GM23338 (cell line): ENCODE results near the gene SCAND1. TPM values are rescaled to one million over a fixed set of nuclear protein-coding genes. Genes with fewer than 3 reads are reported as not detected.
"Not testable (repeated sequence)": the region's sequence is repeated elsewhere in the genome, so short reads cannot be mapped to it uniquely, and the experiment has no call there.

Source experiments
- ATAC-seq: fragments of 200-7000 bp; cut with Tn5 transposase; 3 replicates; pipeline ENCODE4 v1.9.1; 2020
- DNase-seq: peaks from one replicate; pipeline ENCODE4 v3.0.0-alpha.2; 2015; ENCODE audit warnings: low spot score
- H2AFZ ChIP-seq: fragments of 200-600 bp; sonication (generic); 2 replicates; pipeline ENCODE4 v1.8.0; 2016; ENCODE audit warnings: antibody characterized with exemption, mild to moderate bottlenecking, moderate library complexity
- H3F3A ChIP-seq: fragments of 200-600 bp; sonication (generic); replicated peaks from 2 replicates; pipeline ENCODE4 v1.8.0; 2017; ENCODE audit warnings: antibody characterized with exemption, mixed run types, low read depth
- H3K27ac ChIP-seq: fragments of 200-600 bp; sonication (generic); 2 replicates; pipeline ENCODE4 v1.6.1; 2016; ENCODE audit warnings: low read depth
- H3K27me3 ChIP-seq: fragments of 200-600 bp; sonication (generic); 2 replicates; pipeline ENCODE4 v1.8.0; 2016; ENCODE audit warnings: mild to moderate bottlenecking, mixed run types, moderate library complexity; ENCODE audit not compliant: insufficient read depth
- H3K36me3 ChIP-seq: fragments of 200-600 bp; sonication (generic); 2 replicates; pipeline ENCODE4 v1.8.0; 2016; ENCODE audit warnings: mild to moderate bottlenecking; ENCODE audit not compliant: insufficient read depth
- H3K4me1 ChIP-seq: fragments of 200-600 bp; sonication (generic); 2 replicates; pipeline ENCODE4 v1.8.0; 2016; ENCODE audit warnings: mild to moderate bottlenecking, moderate library complexity; ENCODE audit not compliant: insufficient read depth
- H3K4me2 ChIP-seq: fragments of 200-600 bp; sonication (generic); 2 replicates; pipeline ENCODE4 v1.7.1; 2017; ENCODE audit warnings: mixed run types
- H3K4me3 ChIP-seq: fragments of 200-600 bp; sonication (generic); 2 replicates; pipeline ENCODE4 v1.6.1; 2016; ENCODE audit warnings: mixed run types
- H3K79me2 ChIP-seq: fragments of 200-600 bp; sonication (generic); replicated peaks from 2 replicates; pipeline ENCODE4 v1.8.0; 2017; ENCODE audit warnings: mild to moderate bottlenecking; ENCODE audit not compliant: insufficient read depth
- H3K9me2 ChIP-seq: fragments of 200-600 bp; sonication (generic); 2 replicates; pipeline ENCODE4 v1.8.0; 2017; ENCODE audit not compliant: insufficient read depth
- H4K20me1 ChIP-seq: fragments of 200-600 bp; sonication (generic); replicated peaks from 2 replicates; pipeline ENCODE4 v1.8.0; 2017; ENCODE audit warnings: mild to moderate bottlenecking; ENCODE audit not compliant: insufficient read depth
- H3K27ac Mint-ChIP-seq: 2 replicates; pipeline ENCODE4 v1.8.0; 2020; ENCODE audit warnings: inconsistent platforms, mild to moderate bottlenecking, moderate library complexity, mixed read lengths
- H3K27me3 Mint-ChIP-seq: 3 replicates; pipeline ENCODE4 v1.8.0; 2022; ENCODE audit warnings: low read depth, mild to moderate bottlenecking, moderate library complexity, mixed read lengths, inconsistent platforms; ENCODE audit not compliant: insufficient read depth, poor library complexity
- H3K36me3 Mint-ChIP-seq: 3 replicates; pipeline ENCODE4 v1.8.0; 2021; ENCODE audit warnings: low read depth, mild to moderate bottlenecking, inconsistent platforms, moderate library complexity, mixed read lengths
- H3K4me1 Mint-ChIP-seq: 3 replicates; pipeline ENCODE4 v1.8.0; 2020; ENCODE audit warnings: mild to moderate bottlenecking, inconsistent platforms, mixed read lengths
- H3K4me3 Mint-ChIP-seq: 3 replicates; pipeline ENCODE4 v1.8.0; 2021; ENCODE audit warnings: moderate library complexity, mild to moderate bottlenecking, inconsistent platforms, mixed read lengths
- H3K9me3 Mint-ChIP-seq: 3 replicates; pipeline ENCODE4 v1.8.0; 2020; ENCODE audit warnings: moderate library complexity, mild to moderate bottlenecking, inconsistent platforms, mixed read lengths
- CREB1 ChIP-seq: fragments of 250-450 bp; sonication (Bioruptor Pico); IDR thresholded peaks from 2 replicates; pipeline ENCODE4 v1.5.0; 2020; ENCODE audit warnings: low read depth, mild to moderate bottlenecking, moderate library complexity
- EZH2 ChIP-seq: fragments of 200-600 bp; sonication (generic); IDR thresholded peaks from one replicate; pipeline ENCODE4 v1.8.0; 2017; ENCODE audit warnings: antibody characterized with exemption, mild to moderate bottlenecking, low read depth; ENCODE audit not compliant: unreplicated experiment
- EZH2phosphoT487 ChIP-seq: fragments of 200-600 bp; sonication (generic); IDR thresholded peaks from one replicate; pipeline ENCODE4 v1.8.1; 2018; ENCODE audit warnings: antibody characterized with exemption; ENCODE audit not compliant: unreplicated experiment
- JUNB ChIP-seq: IDR thresholded peaks from one replicate; pipeline ENCODE4 v1.6.1; 2016; ENCODE audit warnings: antibody characterized with exemption; ENCODE audit not compliant: unreplicated experiment
- NANOG ChIP-seq: IDR thresholded peaks from 2 replicates; pipeline ENCODE4 v1.6.1; 2016; ENCODE audit warnings: antibody characterized with exemption, borderline replicate concordance
- POLR2AphosphoS5 ChIP-seq: IDR thresholded peaks from 2 replicates; pipeline ENCODE4 v1.6.1; 2016; ENCODE audit warnings: antibody characterized with exemption, low read depth
- ZNF114 ChIP-seq: fragments of 250-450 bp; sonication (Bioruptor Pico); IDR thresholded peaks from 2 replicates; pipeline ENCODE4 v1.5.0; 2020; ENCODE audit warnings: mild to moderate bottlenecking, moderate library complexity
- ZNF331 ChIP-seq: fragments of 250-450 bp; sonication (Bioruptor Pico); IDR thresholded peaks from 2 replicates; pipeline ENCODE4 v1.5.0; 2020; ENCODE audit warnings: low read depth, mild to moderate bottlenecking, moderate library complexity
- polyA plus RNA-seq: library from polyadenylated mRNA; unstranded; fragments of >200 nt; fragmentation: Nextera tagmentation; extraction: Ambion mirVana; gene quantifications from 2 replicates; pipeline ENCODE4 v1.2.1, GENCODE V29; 2016
- total RNA-seq: library from RNA; depleted of rRNA; stranded (reverse); fragments of >200 nt; shearing (Covaris generic); gene quantifications from 2 replicates; pipeline ENCODE4 v1.2.3, GENCODE V29; 2014
- TF ChIP-seq, protein P1 (sequence below): IDR thresholded peaks from one replicate; pipeline ENCODE4 v1.6.1; 2018; ENCODE audit warnings: antibody characterized with exemption; ENCODE audit not compliant: unreplicated experiment
- TF ChIP-seq, protein P2 (sequence below): fragments of 250-450 bp; sonication (Bioruptor Pico); IDR thresholded peaks from 2 replicates; pipeline ENCODE4 v1.5.0; 2020; ENCODE audit warnings: mild to moderate bottlenecking, moderate library complexity
- TF ChIP-seq, protein P3 (sequence below): IDR thresholded peaks from 2 replicates; pipeline ENCODE4 v1.6.1; 2016; ENCODE audit warnings: antibody characterized with exemption

SCAND1 gene
- total and polyA plus RNA-seq, 2 experiments from 2014 or later: 118 to 245 TPM

DNA sequence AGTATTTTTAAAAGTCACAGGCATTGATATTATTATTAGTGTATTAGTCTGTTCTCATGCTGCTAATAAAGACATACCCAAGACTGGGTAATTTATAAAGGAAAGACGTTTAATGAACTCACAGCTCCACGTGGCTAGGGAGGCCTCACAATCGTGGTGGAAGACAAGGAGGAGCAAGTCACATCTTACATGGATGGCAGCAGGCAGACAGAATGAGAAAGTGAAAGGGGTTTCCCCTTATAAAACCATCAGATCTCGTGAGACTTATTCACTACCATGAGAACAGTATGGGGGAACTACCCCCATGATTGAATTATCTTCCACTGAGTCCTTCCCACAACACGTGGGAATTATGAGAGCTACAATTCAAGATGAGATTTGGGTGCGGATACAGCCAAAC lies 5.0 kb upstream of the SCAND1 start:
- H3K4me3 Mint-ChIP-seq, H3K27ac Mint-ChIP-seq, H3K27ac ChIP-seq, H2AFZ ChIP-seq, H3K4me3 ChIP-seq, H3K27me3 ChIP-seq, DNase-seq, H3K4me2 ChIP-seq, H3K9me3 Mint-ChIP-seq, H3K4me1 ChIP-seq, H3K36me3 Mint-ChIP-seq, H3K4me1 Mint-ChIP-seq, H3K9me2 ChIP-seq, H4K20me1 ChIP-seq, H3K36me3 ChIP-seq, ATAC-seq, H3K79me2 ChIP-seq: not testable (repeated sequence)
- peaks cover 10% of the 10 kb centered on the region for H3K27me3 Mint-ChIP-seq
- H3F3A ChIP-seq: peaks cover 11% of the 10 kb centered on the region; the same call in 1 of the 2 replicates

DNA sequence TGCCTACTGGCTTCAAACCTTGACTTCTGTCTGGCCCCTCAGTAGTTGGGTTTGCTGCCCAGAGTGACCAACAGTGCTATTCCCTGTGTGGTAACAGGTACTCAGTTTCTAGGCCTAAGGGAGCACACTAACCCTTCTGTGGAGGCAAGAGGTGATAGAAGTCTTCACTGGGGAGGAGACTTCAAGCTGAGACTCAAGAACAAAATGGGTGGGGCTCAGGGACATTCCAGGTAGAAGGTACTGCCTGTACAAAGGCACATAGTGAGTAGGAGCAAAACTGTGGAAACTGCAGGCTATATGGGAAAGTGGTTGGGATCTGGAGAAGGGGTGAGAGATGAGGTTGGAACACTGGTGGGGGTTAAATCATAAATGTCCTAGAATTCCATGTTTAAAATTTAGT lies 2.3 kb upstream of the SCAND1 start:
- H3K27ac ChIP-seq: no peak overlapping the region

More for the DNA sequence above, 2.3 kb upstream of the SCAND1 start:
- DNase-seq (no peak), ATAC-seq (no peak)
- Histone ChIP-seq H3K4me3 (no peak overlapping the region), H3F3A (peaks cover 28% of the 10 kb centered on the region), H3K79me2 (peaks cover 19% of the 10 kb centered on the region), H3K4me2 (no peak overlapping the region), H2AFZ (no peak overlapping the region), H3K36me3 (no peaks in the 10 kb centered on the region), H3K9me2 (no peaks in the 10 kb centered on the region), H3K4me1 (peaks cover 14% of the 10 kb centered on the region; the same call in 1 of the 2 replicates), H4K20me1 (peaks cover 12% of the 10 kb centered on the region), H3K27me3 (no peaks in the 10 kb centered on the region)
- no peak for TF ChIP-seq ZNF331 (CRISPR knock-in tag)
- TF ChIP-seq ZNF114 (CRISPR knock-in tag): no peak
- TF ChIP-seq NANOG: no peak
- TF ChIP-seq JUNB: no peak
- TF ChIP-seq EZH2phosphoT487: no peak
- TF ChIP-seq CREB1 (CRISPR knock-in tag): no peak
- TF ChIP-seq POLR2AphosphoS5: no peak
- TF ChIP-seq, protein P1, sequence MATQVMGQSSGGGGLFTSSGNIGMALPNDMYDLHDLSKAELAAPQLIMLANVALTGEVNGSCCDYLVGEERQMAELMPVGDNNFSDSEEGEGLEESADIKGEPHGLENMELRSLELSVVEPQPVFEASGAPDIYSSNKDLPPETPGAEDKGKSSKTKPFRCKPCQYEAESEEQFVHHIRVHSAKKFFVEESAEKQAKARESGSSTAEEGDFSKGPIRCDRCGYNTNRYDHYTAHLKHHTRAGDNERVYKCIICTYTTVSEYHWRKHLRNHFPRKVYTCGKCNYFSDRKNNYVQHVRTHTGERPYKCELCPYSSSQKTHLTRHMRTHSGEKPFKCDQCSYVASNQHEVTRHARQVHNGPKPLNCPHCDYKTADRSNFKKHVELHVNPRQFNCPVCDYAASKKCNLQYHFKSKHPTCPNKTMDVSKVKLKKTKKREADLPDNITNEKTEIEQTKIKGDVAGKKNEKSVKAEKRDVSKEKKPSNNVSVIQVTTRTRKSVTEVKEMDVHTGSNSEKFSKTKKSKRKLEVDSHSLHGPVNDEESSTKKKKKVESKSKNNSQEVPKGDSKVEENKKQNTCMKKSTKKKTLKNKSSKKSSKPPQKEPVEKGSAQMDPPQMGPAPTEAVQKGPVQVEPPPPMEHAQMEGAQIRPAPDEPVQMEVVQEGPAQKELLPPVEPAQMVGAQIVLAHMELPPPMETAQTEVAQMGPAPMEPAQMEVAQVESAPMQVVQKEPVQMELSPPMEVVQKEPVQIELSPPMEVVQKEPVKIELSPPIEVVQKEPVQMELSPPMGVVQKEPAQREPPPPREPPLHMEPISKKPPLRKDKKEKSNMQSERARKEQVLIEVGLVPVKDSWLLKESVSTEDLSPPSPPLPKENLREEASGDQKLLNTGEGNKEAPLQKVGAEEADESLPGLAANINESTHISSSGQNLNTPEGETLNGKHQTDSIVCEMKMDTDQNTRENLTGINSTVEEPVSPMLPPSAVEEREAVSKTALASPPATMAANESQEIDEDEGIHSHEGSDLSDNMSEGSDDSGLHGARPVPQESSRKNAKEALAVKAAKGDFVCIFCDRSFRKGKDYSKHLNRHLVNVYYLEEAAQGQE: no peak
- TF ChIP-seq EZH2: no peak
- TF ChIP-seq, protein P2, sequence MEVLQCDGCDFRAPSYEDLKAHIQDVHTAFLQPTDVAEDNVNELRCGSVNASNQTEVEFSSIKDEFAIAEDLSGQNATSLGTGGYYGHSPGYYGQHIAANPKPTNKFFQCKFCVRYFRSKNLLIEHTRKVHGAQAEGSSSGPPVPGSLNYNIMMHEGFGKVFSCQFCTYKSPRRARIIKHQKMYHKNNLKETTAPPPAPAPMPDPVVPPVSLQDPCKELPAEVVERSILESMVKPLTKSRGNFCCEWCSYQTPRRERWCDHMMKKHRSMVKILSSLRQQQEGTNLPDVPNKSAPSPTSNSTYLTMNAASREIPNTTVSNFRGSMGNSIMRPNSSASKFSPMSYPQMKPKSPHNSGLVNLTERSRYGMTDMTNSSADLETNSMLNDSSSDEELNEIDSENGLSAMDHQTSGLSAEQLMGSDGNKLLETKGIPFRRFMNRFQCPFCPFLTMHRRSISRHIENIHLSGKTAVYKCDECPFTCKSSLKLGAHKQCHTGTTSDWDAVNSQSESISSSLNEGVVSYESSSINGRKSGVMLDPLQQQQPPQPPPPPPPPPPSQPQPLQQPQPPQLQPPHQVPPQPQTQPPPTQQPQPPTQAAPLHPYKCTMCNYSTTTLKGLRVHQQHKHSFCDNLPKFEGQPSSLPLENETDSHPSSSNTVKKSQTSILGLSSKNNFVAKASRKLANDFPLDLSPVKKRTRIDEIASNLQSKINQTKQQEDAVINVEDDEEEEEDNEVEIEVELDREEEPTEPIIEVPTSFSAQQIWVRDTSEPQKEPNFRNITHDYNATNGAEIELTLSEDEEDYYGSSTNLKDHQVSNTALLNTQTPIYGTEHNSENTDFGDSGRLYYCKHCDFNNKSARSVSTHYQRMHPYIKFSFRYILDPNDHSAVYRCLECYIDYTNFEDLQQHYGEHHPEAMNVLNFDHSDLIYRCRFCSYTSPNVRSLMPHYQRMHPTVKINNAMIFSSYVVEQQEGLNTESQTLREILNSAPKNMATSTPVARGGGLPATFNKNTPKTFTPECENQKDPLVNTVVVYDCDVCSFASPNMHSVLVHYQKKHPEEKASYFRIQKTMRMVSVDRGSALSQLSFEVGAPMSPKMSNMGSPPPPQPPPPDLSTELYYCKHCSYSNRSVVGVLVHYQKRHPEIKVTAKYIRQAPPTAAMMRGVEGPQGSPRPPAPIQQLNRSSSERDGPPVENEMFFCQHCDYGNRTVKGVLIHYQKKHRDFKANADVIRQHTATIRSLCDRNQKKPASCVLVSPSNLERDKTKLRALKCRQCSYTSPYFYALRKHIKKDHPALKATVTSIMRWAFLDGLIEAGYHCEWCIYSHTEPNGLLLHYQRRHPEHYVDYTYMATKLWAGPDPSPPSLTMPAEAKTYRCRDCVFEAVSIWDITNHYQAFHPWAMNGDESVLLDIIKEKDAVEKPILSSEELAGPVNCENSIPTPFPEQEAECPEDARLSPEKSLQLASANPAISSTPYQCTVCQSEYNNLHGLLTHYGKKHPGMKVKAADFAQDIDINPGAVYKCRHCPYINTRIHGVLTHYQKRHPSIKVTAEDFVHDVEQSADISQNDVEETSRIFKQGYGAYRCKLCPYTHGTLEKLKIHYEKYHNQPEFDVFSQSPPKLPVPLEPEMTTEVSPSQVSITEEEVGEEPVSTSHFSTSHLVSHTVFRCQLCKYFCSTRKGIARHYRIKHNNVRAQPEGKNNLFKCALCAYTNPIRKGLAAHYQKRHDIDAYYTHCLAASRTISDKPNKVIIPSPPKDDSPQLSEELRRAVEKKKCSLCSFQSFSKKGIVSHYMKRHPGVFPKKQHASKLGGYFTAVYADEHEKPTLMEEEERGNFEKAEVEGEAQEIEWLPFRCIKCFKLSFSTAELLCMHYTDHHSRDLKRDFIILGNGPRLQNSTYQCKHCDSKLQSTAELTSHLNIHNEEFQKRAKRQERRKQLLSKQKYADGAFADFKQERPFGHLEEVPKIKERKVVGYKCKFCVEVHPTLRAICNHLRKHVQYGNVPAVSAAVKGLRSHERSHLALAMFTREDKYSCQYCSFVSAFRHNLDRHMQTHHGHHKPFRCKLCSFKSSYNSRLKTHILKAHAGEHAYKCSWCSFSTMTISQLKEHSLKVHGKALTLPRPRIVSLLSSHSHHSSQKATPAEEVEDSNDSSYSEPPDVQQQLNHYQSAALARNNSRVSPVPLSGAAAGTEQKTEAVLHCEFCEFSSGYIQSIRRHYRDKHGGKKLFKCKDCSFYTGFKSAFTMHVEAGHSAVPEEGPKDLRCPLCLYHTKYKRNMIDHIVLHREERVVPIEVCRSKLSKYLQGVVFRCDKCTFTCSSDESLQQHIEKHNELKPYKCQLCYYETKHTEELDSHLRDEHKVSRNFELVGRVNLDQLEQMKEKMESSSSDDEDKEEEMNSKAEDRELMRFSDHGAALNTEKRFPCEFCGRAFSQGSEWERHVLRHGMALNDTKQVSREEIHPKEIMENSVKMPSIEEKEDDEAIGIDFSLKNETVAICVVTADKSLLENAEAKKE (CRISPR knock-in tag): no peak
- TF ChIP-seq, protein P3, sequence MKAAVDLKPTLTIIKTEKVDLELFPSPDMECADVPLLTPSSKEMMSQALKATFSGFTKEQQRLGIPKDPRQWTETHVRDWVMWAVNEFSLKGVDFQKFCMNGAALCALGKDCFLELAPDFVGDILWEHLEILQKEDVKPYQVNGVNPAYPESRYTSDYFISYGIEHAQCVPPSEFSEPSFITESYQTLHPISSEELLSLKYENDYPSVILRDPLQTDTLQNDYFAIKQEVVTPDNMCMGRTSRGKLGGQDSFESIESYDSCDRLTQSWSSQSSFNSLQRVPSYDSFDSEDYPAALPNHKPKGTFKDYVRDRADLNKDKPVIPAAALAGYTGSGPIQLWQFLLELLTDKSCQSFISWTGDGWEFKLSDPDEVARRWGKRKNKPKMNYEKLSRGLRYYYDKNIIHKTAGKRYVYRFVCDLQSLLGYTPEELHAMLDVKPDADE: no peak
- Mint-ChIP-seq H3K36me3 (peaks cover 7% of the 10 kb centered on the region; the same call in 2 of the 3 replicates), H3K9me3 (no peaks in the 10 kb centered on the region; the same call in 2 of the 3 replicates), H3K4me3 (no peak overlapping the region), H3K27me3 (peaks cover 14% of the 10 kb centered on the region), H3K27ac (no peak overlapping the region), H3K4me1 (peaks cover 13% of the 10 kb centered on the region)
